K562 (cell line): ENCODE data around the gene RAMACL.

ENCODE experiments used
- ATF7 ChIP-seq: fragments of 450-650 bp; IDR thresholded peaks from 2 replicates; pipeline ENCODE4 v1.7.1; 2014; ENCODE audit warnings: mild to moderate bottlenecking, moderate library complexity
- CAMTA2 ChIP-seq: fragments of 250-450 bp; sonication (Bioruptor Pico); conservative IDR thresholded peaks from 2 replicates; pipeline ENCODE4 v1.5.1; 2022
- DNMT1 ChIP-seq: fragments of 450-650 bp; IDR thresholded peaks from 2 replicates; pipeline ENCODE4 v1.6.1; 2016; ENCODE audit warnings: antibody characterized with exemption, mild to moderate bottlenecking
- EZH2 ChIP-seq: IDR thresholded peaks from 2 replicates; pipeline ENCODE4 v1.6.1; 2012; ENCODE audit warnings: low read depth, mild to moderate bottlenecking, inconsistent platforms, low read length, borderline replicate concordance
- HIVEP1 ChIP-seq: fragments of 250-450 bp; sonication (Bioruptor Pico); IDR thresholded peaks from 2 replicates; pipeline ENCODE4 v1.4.0; 2020; ENCODE audit warnings: mild to moderate bottlenecking
- MYBL2 ChIP-seq, 2 experiments: fragments of 450-650 bp in 1 of 2; sonication (generic) in 1 of 2; formaldehyde crosslinking in 1 of 2; IDR thresholded peaks; 2 replicates each; pipeline versions ENCODE4 v1.6.1 to v1.8.1; 2017 to 2022; ENCODE audit warnings: borderline replicate concordance in 1 of 2, inconsistent platforms in 1 of 2, low read depth in 1 of 2, mild to moderate bottlenecking in 1 of 2, missing genetic modification reagents in 1 of 2, moderate library complexity in 1 of 2
- NFYB ChIP-seq: IDR thresholded peaks from 2 replicates; pipeline ENCODE4 v1.6.1; 2011; ENCODE audit warnings: mild to moderate bottlenecking, moderate library complexity; ENCODE audit not compliant: insufficient read length; ENCODE audit errors: extremely low read depth
- NRF1 ChIP-seq, 2 experiments: fragments of 450-650 bp; IDR thresholded peaks in 1 of 2; conservative IDR thresholded peaks in 1 of 2; 2 replicates each; pipeline ENCODE4 v1.6.1; 2014; ENCODE audit warnings: mild to moderate bottlenecking in 2 of 2
- PHF21A ChIP-seq: fragments of 450-650 bp; IDR thresholded peaks from 2 replicates; pipeline ENCODE4 v1.6.1; 2017; ENCODE audit warnings: low read depth, borderline replicate concordance
- POLR2A ChIP-seq: fragments of 450-650 bp; conservative IDR thresholded peaks from 2 replicates; pipeline ENCODE4 v1.6.1; 2016
- USF2 ChIP-seq: sonication (generic); formaldehyde crosslinking; IDR thresholded peaks from 2 replicates; pipeline ENCODE4 v1.5.0; 2020; ENCODE audit warnings: missing genetic modification reagents
- YY1 ChIP-seq, 3 experiments: IDR thresholded peaks; 2 replicates each; pipeline ENCODE4 v1.6.1; 2011; ENCODE audit warnings: low read length in 2 of 3, mild to moderate bottlenecking in 2 of 3, moderate library complexity in 2 of 3, borderline replicate concordance in 1 of 3, control low read depth in 1 of 3, low read depth in 1 of 3; ENCODE audit not compliant: insufficient read depth in 3 of 3, insufficient replicate concordance in 2 of 3, control insufficient read depth in 1 of 3, insufficient read length in 1 of 3; ENCODE audit errors: extremely low read depth in 1 of 3
- ZBTB7A ChIP-seq: IDR thresholded peaks from 2 replicates; pipeline ENCODE4 v1.6.1; 2011; ENCODE audit warnings: low read depth, mild to moderate bottlenecking, low read length, moderate library complexity, borderline replicate concordance; ENCODE audit not compliant: control insufficient read depth
- TF ChIP-seq, protein P1 (sequence below), 2 experiments: fragments of 450-650 bp; formaldehyde crosslinking in 1 of 2; IDR thresholded peaks; 2 replicates each; pipeline versions ENCODE4 v1.4.0 to v1.6.1; 2014 to 2020; ENCODE audit warnings: mild to moderate bottlenecking in 2 of 2, borderline replicate concordance in 1 of 2, low read depth in 1 of 2

- TF ChIP-seq NRF1 (conservative IDR thresholded peaks at IDR 0.05 in 1 of 2, IDR thresholded peaks at IDR 0.05 in 1 of 2) (no peak), ATF7 (no peak), ZBTB7A (no peak), CAMTA2 (CRISPR knock-in tag) (no peak), USF2 (no peak), DNMT1 (no peak), PHF21A (no peak), NFYB (no peak), POLR2A (no peak), YY1 (IDR thresholded peaks at IDR 0.05; ENCODE audit: borderline replicate concordance in 1 of 3, control insufficient read depth in 1 of 3, extremely low read depth in 1 of 3, insufficient read depth in 3 of 3, insufficient read length in 1 of 3, insufficient replicate concordance in 2 of 3, low read depth in 1 of 3, low read length in 2 of 3) (no peak), EZH2 (no peak), MYBL2 (IDR thresholded peaks at IDR 0.05; ENCODE audit: low read depth) (no peak), MYBL2 (CRISPR knock-in tag; IDR thresholded peaks at IDR 0.05; ENCODE audit: borderline replicate concordance) (no peak), HIVEP1 (CRISPR knock-in tag) (no peak)
- TF ChIP-seq, protein P1, sequence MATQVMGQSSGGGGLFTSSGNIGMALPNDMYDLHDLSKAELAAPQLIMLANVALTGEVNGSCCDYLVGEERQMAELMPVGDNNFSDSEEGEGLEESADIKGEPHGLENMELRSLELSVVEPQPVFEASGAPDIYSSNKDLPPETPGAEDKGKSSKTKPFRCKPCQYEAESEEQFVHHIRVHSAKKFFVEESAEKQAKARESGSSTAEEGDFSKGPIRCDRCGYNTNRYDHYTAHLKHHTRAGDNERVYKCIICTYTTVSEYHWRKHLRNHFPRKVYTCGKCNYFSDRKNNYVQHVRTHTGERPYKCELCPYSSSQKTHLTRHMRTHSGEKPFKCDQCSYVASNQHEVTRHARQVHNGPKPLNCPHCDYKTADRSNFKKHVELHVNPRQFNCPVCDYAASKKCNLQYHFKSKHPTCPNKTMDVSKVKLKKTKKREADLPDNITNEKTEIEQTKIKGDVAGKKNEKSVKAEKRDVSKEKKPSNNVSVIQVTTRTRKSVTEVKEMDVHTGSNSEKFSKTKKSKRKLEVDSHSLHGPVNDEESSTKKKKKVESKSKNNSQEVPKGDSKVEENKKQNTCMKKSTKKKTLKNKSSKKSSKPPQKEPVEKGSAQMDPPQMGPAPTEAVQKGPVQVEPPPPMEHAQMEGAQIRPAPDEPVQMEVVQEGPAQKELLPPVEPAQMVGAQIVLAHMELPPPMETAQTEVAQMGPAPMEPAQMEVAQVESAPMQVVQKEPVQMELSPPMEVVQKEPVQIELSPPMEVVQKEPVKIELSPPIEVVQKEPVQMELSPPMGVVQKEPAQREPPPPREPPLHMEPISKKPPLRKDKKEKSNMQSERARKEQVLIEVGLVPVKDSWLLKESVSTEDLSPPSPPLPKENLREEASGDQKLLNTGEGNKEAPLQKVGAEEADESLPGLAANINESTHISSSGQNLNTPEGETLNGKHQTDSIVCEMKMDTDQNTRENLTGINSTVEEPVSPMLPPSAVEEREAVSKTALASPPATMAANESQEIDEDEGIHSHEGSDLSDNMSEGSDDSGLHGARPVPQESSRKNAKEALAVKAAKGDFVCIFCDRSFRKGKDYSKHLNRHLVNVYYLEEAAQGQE (IDR thresholded peaks at IDR 0.05; ENCODE audit: borderline replicate concordance), result no peak
- TF ChIP-seq, protein P1 (CRISPR knock-in tag; IDR thresholded peaks at IDR 0.05; ENCODE audit: low read depth), result no peak
Measured at GRCh38 chr6:166616261-166617238, 30.1 kb upstream of the RAMACL start.
